ENCODE data around the gene CLDN9. TPM values are rescaled to one million over a fixed set of nuclear protein-coding genes. Genes with fewer than 3 reads are reported as not detected.

Gene CLDN9
- total RNA-seq, 1 donor from 2014 or later: 0.48 TPM

- Histone ChIP-seq H3K4me2 (ENCODE audit: low read length) (no peak overlapping the region), H3K36me3 (ENCODE audit: insufficient read depth, low read length) (no peaks in the 10 kb centered on the region), H3K27ac (ENCODE audit: low read depth, low read length) (no peak overlapping the region), H3K4me1 (ENCODE audit: insufficient read depth, low read length) (peaks cover 17% of the 10 kb centered on the region), H3K27me3 (ENCODE audit: insufficient read depth, low read length) (no peaks in the 10 kb centered on the region), H3K9ac (ENCODE audit: low read length) (no peak overlapping the region), H2AFZ (ENCODE audit: low read depth, low read length) (no peak overlapping the region), H3K9me3 (ENCODE audit: insufficient read depth, low read depth, low read length) (no peaks in the 10 kb centered on the region), H3K4me3 (ENCODE audit: insufficient read depth, low read depth, low read length) (no peak overlapping the region), H4K20me1 (ENCODE audit: insufficient read depth, low read length) (peaks cover 11% of the 10 kb centered on the region), H3K79me2 (ENCODE audit: insufficient read depth, low read length) (peaks cover 6% of the 10 kb centered on the region)
- H3K9me3 Mint-ChIP-seq (ENCODE audit: unreplicated experiment): no peaks in the 10 kb centered on the region
- H3K27ac Mint-ChIP-seq (ENCODE audit: unreplicated experiment): no peak overlapping the region
- TF ChIP-seq EZH2 (IDR thresholded peaks at IDR 0.05; ENCODE audit: insufficient read depth, low read length) (no peak), CTCF (IDR thresholded peaks at IDR 0.05; ENCODE audit: insufficient read depth, low read depth, low read length) (no peak)
- H3K36me3 Mint-ChIP-seq (ENCODE audit: low read depth, unreplicated experiment): no peaks in the 10 kb centered on the region
- peaks cover 14% of the 10 kb centered on the region for H3K27me3 Mint-ChIP-seq (ENCODE audit: low read depth, unreplicated experiment)
- H3K4me1 Mint-ChIP-seq (ENCODE audit: low read depth, unreplicated experiment): peaks cover 1% of the 10 kb centered on the region
- FAIRE-seq (no peak), DNase-seq (ENCODE audit: low read depth) (no peak)
- no peak overlapping the region for H3K4me3 Mint-ChIP-seq (ENCODE audit: unreplicated experiment)
Measured at GRCh38 chr16:2976673-2977072, 36.0 kb upstream of the CLDN9 start.

GRCh38 chr16:2977440-2977839, 35.3 kb upstream of the CLDN9 start:
- no peak overlapping the region for H2AFZ ChIP-seq (ENCODE audit: low read depth, low read length)
- Mint-ChIP-seq H3K27ac (ENCODE audit: unreplicated experiment) (no peak overlapping the region), H3K36me3 (ENCODE audit: low read depth, unreplicated experiment) (no peaks in the 10 kb centered on the region), H3K27me3 (ENCODE audit: low read depth, unreplicated experiment) (peaks cover 10% of the 10 kb centered on the region), H3K9me3 (ENCODE audit: unreplicated experiment) (no peaks in the 10 kb centered on the region), H3K4me1 (ENCODE audit: low read depth, unreplicated experiment) (peaks cover 3% of the 10 kb centered on the region), H3K4me3 (ENCODE audit: unreplicated experiment) (no peak overlapping the region)
- peaks cover 6% of the 10 kb centered on the region for H3K79me2 ChIP-seq (ENCODE audit: insufficient read depth, low read length)
- TF ChIP-seq CTCF (IDR thresholded peaks at IDR 0.05; ENCODE audit: insufficient read depth, low read depth, low read length) (no peak), EZH2 (IDR thresholded peaks at IDR 0.05; ENCODE audit: insufficient read depth, low read length) (no peak)
- no peak overlapping the region for H3K4me2 ChIP-seq (ENCODE audit: low read length)
- H3K9me3 ChIP-seq (ENCODE audit: insufficient read depth, low read depth, low read length): no peaks in the 10 kb centered on the region
- no peak overlapping the region for H3K9ac ChIP-seq (ENCODE audit: low read length)
- H3K36me3 ChIP-seq (ENCODE audit: insufficient read depth, low read length): no peaks in the 10 kb centered on the region
- H3K4me3 ChIP-seq (ENCODE audit: insufficient read depth, low read depth, low read length): no peak overlapping the region
- H3K27me3 ChIP-seq (ENCODE audit: insufficient read depth, low read length): no peaks in the 10 kb centered on the region
- no peak for FAIRE-seq
- no peak overlapping the region for H3K27ac ChIP-seq (ENCODE audit: low read depth, low read length)
- H4K20me1 ChIP-seq (ENCODE audit: insufficient read depth, low read length): peaks cover 6% of the 10 kb centered on the region
- peaks cover 17% of the 10 kb centered on the region for H3K4me1 ChIP-seq (ENCODE audit: insufficient read depth, low read length)
- DNase-seq (ENCODE audit: low read depth): no peak

- DNase-seq (ENCODE audit: low read depth) (no peak), FAIRE-seq (no peak)
- Histone ChIP-seq H3K4me1 (ENCODE audit: insufficient read depth, low read length) (peaks cover 17% of the 10 kb centered on the region), H3K4me2 (ENCODE audit: low read length) (peak overlapping the region; percentile 97), H3K9me3 (ENCODE audit: insufficient read depth, low read depth, low read length) (no peaks in the 10 kb centered on the region), H4K20me1 (ENCODE audit: insufficient read depth, low read length) (no peaks in the 10 kb centered on the region), H3K27me3 (ENCODE audit: insufficient read depth, low read length) (no peaks in the 10 kb centered on the region), H3K36me3 (ENCODE audit: insufficient read depth, low read length) (no peaks in the 10 kb centered on the region), H3K27ac (ENCODE audit: low read depth, low read length) (peak overlapping the region; percentile 77), H3K9ac (ENCODE audit: low read length) (peak overlapping the region; percentile 92), H2AFZ (ENCODE audit: low read depth, low read length) (peak overlapping the region; percentile 97), H3K4me3 (ENCODE audit: insufficient read depth, low read depth, low read length) (peak overlapping the region; percentile 68), H3K79me2 (ENCODE audit: insufficient read depth, low read length) (peaks cover 6% of the 10 kb centered on the region)
- TF ChIP-seq EZH2 (IDR thresholded peaks at IDR 0.05; ENCODE audit: insufficient read depth, low read length) (no peak), CTCF (IDR thresholded peaks at IDR 0.05; ENCODE audit: insufficient read depth, low read depth, low read length) (no peak)
- Mint-ChIP-seq H3K9me3 (ENCODE audit: unreplicated experiment) (no peaks in the 10 kb centered on the region), H3K27ac (ENCODE audit: unreplicated experiment) (no peak overlapping the region), H3K4me3 (ENCODE audit: unreplicated experiment) (peak overlapping the region; percentile 74), H3K4me1 (ENCODE audit: low read depth, unreplicated experiment) (peaks cover 3% of the 10 kb centered on the region), H3K27me3 (ENCODE audit: low read depth, unreplicated experiment) (peaks cover 10% of the 10 kb centered on the region), H3K36me3 (ENCODE audit: low read depth, unreplicated experiment) (no peaks in the 10 kb centered on the region)
Measured at GRCh38 chr16:2979669-2980226, 33.0 kb upstream of the CLDN9 start.

Data from astrocyte (in vitro differentiated cells and primary cell).